Colonic mucosa (tissue), 4 donors: ENCODE data around the gene ABCC2. TPM values are rescaled to one million over a fixed set of nuclear protein-coding genes. Genes with fewer than 3 reads are reported as not detected.
A peak's percentile ranks its signal among the peaks of the same experiment; 100 is the strongest.

Experiments used
- DNase-seq: peaks from one replicate; pipeline ENCODE4 v3.0.0-alpha.2; 2020
- H3K27ac ChIP-seq: fragments of 200-600 bp; one replicate; pipeline ENCODE4 v1.8.0; 2021
- H3K27me3 ChIP-seq: fragments of 200-600 bp; one replicate; pipeline ENCODE4 v1.8.0; 2021
- H3K36me3 ChIP-seq: fragments of 200-600 bp; one replicate; pipeline ENCODE4 v1.8.0; 2021
- H3K4me1 ChIP-seq: fragments of 200-600 bp; one replicate; pipeline ENCODE4 v1.8.0; 2021; ENCODE audit warnings: mild to moderate bottlenecking
- H3K4me3 ChIP-seq: fragments of 200-600 bp; one replicate; pipeline ENCODE4 v1.8.0; 2021
- H3K9ac ChIP-seq, 2 donors: one replicate each; pipeline ENCODE4 v1.7.0; 2013; ENCODE audit warnings: control low read depth in 2 of 2, low read depth in 2 of 2, low read length in 2 of 2
- H3K9me3 ChIP-seq: fragments of 200-600 bp; one replicate; pipeline ENCODE4 v1.8.0; 2021
- intact Hi-C: fragments of 100-400 bp; cut with DNase I; formaldehyde crosslinking; loops from one replicate; pipeline ENCODE4 v1.14.1; 2022
- total RNA-seq, 2 donors: library from RNA; stranded (reverse); fragmentation: NEBNext Ultra II Directional in 1 of 2; extraction: Animal tissue kit (Norgen Biotek cat#: 25700) in 1 of 2; gene quantifications; one replicate each; pipeline ENCODE4 v1.2.1, GENCODE V29; 2021
- TF ChIP-seq, protein P1 (sequence below): fragments of 200-600 bp; IDR thresholded peaks from one replicate; pipeline ENCODE4 v1.8.0; 2022; ENCODE audit warnings: antibody characterized with exemption, mild to moderate bottlenecking
- donor health status: healthy.
- donor health status: DM: no; HTN: no; CAD: no.
- donor health status: DM: no; HTN: no; CAD: no.

ABCC2 gene
- total RNA-seq, 2 donors from 2014 or later = 0.45 to 0.72 TPM

DNA sequence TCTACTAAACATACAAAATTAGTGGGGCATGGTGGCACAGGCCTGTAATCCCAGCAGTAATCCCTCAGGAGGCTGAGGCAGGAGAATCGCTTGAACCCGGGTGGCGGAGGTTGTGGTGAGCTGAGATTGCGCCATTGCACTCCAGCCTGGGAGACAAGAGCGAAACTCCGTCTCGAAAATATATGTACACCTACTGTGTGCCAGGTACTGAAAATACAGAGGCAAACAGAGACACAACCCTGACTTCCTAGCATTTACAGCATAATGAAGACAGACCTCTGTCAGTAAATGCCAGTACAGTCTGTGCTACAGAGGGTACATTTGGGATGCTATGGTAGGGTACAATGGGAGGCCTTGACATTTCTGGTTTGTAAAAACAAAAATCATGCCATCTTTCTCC lies 66.6 kb downstream of the ABCC2 start:
- TF ChIP-seq, protein P1, sequence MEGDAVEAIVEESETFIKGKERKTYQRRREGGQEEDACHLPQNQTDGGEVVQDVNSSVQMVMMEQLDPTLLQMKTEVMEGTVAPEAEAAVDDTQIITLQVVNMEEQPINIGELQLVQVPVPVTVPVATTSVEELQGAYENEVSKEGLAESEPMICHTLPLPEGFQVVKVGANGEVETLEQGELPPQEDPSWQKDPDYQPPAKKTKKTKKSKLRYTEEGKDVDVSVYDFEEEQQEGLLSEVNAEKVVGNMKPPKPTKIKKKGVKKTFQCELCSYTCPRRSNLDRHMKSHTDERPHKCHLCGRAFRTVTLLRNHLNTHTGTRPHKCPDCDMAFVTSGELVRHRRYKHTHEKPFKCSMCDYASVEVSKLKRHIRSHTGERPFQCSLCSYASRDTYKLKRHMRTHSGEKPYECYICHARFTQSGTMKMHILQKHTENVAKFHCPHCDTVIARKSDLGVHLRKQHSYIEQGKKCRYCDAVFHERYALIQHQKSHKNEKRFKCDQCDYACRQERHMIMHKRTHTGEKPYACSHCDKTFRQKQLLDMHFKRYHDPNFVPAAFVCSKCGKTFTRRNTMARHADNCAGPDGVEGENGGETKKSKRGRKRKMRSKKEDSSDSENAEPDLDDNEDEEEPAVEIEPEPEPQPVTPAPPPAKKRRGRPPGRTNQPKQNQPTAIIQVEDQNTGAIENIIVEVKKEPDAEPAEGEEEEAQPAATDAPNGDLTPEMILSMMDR = no peak
- Histone ChIP-seq H3K27ac (no peak overlapping the region), H3K9me3 (no peaks in the 10 kb centered on the region), H3K4me1 (no peaks in the 10 kb centered on the region), H3K4me3 (no peak overlapping the region), H3K36me3 (no peaks in the 10 kb centered on the region), H3K9ac (no peak overlapping the region), H3K27me3 (no peaks in the 10 kb centered on the region)
- no peak for DNase-seq
- intact Hi-C loops = loop anchor here (5.0 kb wide), 1 partner anchor 118 kb away; no protein-coding TSS in a partner anchor

DNA sequence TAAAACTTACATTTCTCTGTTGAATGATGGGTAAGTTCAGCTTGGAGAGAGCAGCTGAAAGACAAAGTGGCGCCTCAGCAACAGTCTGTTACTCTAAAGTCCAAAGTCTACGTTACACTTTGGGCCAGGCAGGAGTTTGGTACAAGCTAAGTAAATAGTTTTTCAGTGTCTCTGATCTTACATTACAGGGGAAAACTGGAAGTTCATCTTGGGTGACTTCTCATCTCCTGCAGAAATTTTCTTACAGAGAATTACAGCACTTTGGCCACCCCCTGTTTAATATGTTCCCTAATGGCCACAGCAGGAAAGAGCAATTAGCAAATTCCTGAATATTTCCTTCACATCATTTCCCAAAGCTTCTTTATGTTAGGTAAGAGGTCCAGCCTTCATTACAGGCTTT lies 67.1 kb downstream of the ABCC2 start:
- TF ChIP-seq, protein P1 = no peak
- no peak overlapping the region for H3K9ac ChIP-seq
- no peak overlapping the region for H3K27ac ChIP-seq
- no peaks in the 10 kb centered on the region for H3K9me3 ChIP-seq
- H3K36me3 ChIP-seq = no peaks in the 10 kb centered on the region
- H3K4me3 ChIP-seq = no peak overlapping the region
- intact Hi-C loops = loop anchor here (5.0 kb wide), 1 partner anchor 118 kb away; no protein-coding TSS in a partner anchor
- peak; percentile 33 for DNase-seq
- H3K4me1 ChIP-seq = no peaks in the 10 kb centered on the region
- no peaks in the 10 kb centered on the region for H3K27me3 ChIP-seq

DNA sequence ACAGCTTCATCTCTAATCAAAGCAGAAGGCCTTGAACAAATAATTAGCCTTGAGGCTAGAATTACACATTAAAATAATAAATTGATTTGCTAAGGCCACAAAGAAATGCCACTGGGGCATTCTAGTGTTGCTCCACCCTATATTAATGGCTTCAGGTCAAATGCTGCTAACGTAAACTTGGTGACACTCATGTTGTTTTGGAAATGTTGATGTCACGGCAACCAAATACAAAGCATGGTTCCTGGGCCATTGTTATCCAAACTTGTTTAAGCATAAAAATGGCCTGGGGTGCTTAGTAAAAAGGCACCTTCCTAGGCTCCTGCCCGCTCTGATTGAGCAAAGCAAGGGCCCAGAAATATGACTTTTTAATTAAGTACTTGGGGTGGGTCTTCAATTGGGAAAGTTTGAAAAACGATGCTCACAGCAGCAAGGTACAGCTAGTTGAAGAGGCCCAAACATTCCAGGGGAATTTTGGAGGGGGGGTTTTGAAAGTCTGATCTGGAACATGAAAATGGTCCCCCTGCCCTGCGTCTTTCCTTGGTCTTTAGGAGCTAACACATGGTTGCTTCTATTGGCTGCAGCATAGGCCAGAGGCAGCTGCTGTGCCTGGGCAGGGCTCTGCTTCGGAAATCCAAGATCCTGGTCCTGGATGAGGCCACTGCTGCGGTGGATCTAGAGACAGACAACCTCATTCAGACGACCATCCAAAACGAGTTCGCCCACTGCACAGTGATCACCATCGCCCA lies 67.8 kb downstream of the ABCC2 start:
- TF ChIP-seq, protein P1 = no peak
- DNase-seq = no peak
- intact Hi-C loops = no loop called here
- H3K36me3 ChIP-seq = no peaks in the 10 kb centered on the region
- H3K4me1 ChIP-seq = no peaks in the 10 kb centered on the region
- no peak overlapping the region for H3K9ac ChIP-seq
- H3K27ac ChIP-seq = no peak overlapping the region
- no peaks in the 10 kb centered on the region for H3K9me3 ChIP-seq
- H3K4me3 ChIP-seq = no peak overlapping the region
- H3K27me3 ChIP-seq = no peaks in the 10 kb centered on the region

DNA sequence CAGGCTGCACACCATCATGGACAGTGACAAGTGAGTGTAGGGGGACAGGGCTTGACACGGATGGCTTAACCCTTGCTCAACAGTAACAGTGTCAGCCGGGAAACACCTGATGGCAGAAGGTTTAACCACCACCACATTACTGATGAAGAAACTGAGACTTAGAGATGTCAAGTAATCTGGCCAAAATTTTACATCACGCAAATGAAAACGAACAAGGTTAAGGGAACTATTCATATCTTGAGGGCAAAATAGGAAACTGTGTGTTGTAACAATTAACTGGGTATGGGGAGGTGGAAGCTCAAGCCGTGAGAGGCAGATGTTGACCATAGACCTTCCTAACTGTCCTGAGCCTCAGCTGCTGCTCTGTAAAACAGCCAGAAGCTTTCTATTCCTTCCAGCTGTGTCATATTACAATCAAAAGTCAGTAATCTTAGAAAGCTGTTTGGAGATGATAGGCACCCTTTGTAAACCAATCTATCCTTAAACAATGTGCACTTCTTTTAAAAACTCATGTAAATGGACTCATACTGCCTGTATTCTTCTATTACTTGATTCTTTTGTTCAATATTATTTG lies 68.4 kb downstream of the ABCC2 start:
- H3K4me3 ChIP-seq = no peak overlapping the region
- no peaks in the 10 kb centered on the region for H3K9me3 ChIP-seq
- no peaks in the 10 kb centered on the region for H3K4me1 ChIP-seq
- intact Hi-C loops = no loop called here
- H3K27ac ChIP-seq = no peak overlapping the region
- DNase-seq = no peak
- H3K36me3 ChIP-seq = no peaks in the 10 kb centered on the region
- TF ChIP-seq, protein P1 = no peak
- no peak overlapping the region for H3K9ac ChIP-seq
- no peaks in the 10 kb centered on the region for H3K27me3 ChIP-seq

DNA sequence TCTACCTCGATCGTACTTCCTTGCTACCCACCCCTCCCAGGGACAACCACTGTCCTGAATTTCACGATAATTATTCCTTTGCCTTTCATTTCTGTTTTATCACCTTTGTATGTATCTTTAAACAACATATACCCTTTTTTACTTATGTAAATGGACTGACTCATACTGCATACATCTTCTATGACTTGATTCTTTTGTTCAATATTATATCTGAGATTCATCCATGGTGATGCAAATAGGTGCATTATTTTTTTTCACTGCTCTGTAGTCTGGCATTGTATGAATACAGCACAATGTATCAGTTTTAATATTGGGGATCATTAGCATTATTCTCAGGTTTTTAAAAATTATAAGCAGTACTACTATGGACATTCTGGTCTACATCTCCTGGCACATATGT lies 69.4 kb downstream of the ABCC2 start:
- no peak for DNase-seq
- H3K27ac ChIP-seq = no peak overlapping the region
- H3K9me3 ChIP-seq = no peaks in the 10 kb centered on the region
- no peak overlapping the region for H3K4me3 ChIP-seq
- no peak overlapping the region for H3K9ac ChIP-seq
- intact Hi-C loops = no loop called here
- H3K4me1 ChIP-seq = no peaks in the 10 kb centered on the region
- TF ChIP-seq, protein P1 = no peak
- no peaks in the 10 kb centered on the region for H3K36me3 ChIP-seq
- H3K27me3 ChIP-seq = no peaks in the 10 kb centered on the region
